ENCODE results near the gene PROS1.

DNA sequence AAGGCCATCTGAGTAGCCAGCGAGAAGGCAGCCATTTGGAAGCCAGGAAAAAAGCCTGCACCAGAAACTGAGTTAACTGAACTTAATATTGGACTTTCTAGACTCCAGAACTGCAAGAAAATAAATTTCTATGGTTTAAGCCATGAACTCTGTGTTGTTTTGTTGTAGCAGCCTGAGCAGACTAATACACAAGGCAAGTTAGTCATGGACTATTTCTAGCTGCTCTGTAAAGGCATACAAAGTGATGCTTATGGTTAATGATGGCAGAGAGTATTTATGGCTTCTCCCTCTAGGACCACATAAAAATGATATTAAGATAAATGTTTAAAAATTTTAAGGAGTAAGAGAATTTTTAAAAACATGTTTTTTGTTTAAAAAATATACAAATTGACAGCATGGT lies 37.1 kb downstream of the PROS1 start:
- TF ChIP-seq, protein P1, sequence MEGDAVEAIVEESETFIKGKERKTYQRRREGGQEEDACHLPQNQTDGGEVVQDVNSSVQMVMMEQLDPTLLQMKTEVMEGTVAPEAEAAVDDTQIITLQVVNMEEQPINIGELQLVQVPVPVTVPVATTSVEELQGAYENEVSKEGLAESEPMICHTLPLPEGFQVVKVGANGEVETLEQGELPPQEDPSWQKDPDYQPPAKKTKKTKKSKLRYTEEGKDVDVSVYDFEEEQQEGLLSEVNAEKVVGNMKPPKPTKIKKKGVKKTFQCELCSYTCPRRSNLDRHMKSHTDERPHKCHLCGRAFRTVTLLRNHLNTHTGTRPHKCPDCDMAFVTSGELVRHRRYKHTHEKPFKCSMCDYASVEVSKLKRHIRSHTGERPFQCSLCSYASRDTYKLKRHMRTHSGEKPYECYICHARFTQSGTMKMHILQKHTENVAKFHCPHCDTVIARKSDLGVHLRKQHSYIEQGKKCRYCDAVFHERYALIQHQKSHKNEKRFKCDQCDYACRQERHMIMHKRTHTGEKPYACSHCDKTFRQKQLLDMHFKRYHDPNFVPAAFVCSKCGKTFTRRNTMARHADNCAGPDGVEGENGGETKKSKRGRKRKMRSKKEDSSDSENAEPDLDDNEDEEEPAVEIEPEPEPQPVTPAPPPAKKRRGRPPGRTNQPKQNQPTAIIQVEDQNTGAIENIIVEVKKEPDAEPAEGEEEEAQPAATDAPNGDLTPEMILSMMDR (IDR thresholded peaks at IDR 0.05): no peak
- TF ChIP-seq POLR2A (IDR thresholded peaks at IDR 0.05): no peak

Measured in right lobe of liver (tissue), 4 donors.